Parathyroid adenoma (tissue), 2 donors: Measurements from ENCODE around the gene RNF215.

Experiments used
- H2AFZ ChIP-seq: fragments of 300-600 bp; sonication (generic); one replicate; pipeline ENCODE4 v1.7.0; 2017; ENCODE audit warnings: antibody characterized with exemption, mild to moderate bottlenecking
- H3K27ac ChIP-seq: fragments of 300-600 bp; sonication (generic); one replicate; pipeline ENCODE4 v1.7.0; 2017
- H3K27me3 ChIP-seq: fragments of 300-600 bp; sonication (generic); one replicate; pipeline ENCODE4 v1.7.0; 2017; ENCODE audit warnings: low read length; ENCODE audit not compliant: control insufficient read depth, insufficient read depth
- H3K36me3 ChIP-seq: fragments of 300-600 bp; sonication (generic); one replicate; pipeline ENCODE4 v1.7.0; 2017; ENCODE audit warnings: low read length; ENCODE audit not compliant: control insufficient read depth, insufficient read depth
- H3K4me1 ChIP-seq: fragments of 300-600 bp; sonication (generic); one replicate; pipeline ENCODE4 v1.7.0; 2017; ENCODE audit warnings: control low read depth
- H3K4me2 ChIP-seq: fragments of 300-600 bp; sonication (generic); one replicate; pipeline ENCODE4 v1.7.0; 2017; ENCODE audit warnings: low read length
- H3K4me3 ChIP-seq: fragments of 300-600 bp; sonication (generic); one replicate; pipeline ENCODE4 v1.7.0; 2017; ENCODE audit warnings: low read depth, low read length
- H3K79me2 ChIP-seq: fragments of 300-600 bp; sonication (generic); one replicate; pipeline ENCODE4 v1.7.0; 2017; ENCODE audit warnings: control low read depth
- H3K9ac ChIP-seq: fragments of 300-600 bp; sonication (generic); one replicate; pipeline ENCODE4 v1.7.0; 2017; ENCODE audit warnings: mild to moderate bottlenecking
- H3K9me3 ChIP-seq: fragments of 300-600 bp; sonication (generic); one replicate; pipeline ENCODE4 v1.7.0; 2017; ENCODE audit warnings: low read length; ENCODE audit not compliant: control insufficient read depth
- TF ChIP-seq, protein P1 (sequence below): fragments of 300-600 bp; sonication (generic); IDR thresholded peaks from one replicate; pipeline ENCODE4 v1.7.0; 2017; ENCODE audit warnings: antibody characterized with exemption, mild to moderate bottlenecking
- donor health status: primary hyperparathyroidism.

RNF215 gene

DNA sequence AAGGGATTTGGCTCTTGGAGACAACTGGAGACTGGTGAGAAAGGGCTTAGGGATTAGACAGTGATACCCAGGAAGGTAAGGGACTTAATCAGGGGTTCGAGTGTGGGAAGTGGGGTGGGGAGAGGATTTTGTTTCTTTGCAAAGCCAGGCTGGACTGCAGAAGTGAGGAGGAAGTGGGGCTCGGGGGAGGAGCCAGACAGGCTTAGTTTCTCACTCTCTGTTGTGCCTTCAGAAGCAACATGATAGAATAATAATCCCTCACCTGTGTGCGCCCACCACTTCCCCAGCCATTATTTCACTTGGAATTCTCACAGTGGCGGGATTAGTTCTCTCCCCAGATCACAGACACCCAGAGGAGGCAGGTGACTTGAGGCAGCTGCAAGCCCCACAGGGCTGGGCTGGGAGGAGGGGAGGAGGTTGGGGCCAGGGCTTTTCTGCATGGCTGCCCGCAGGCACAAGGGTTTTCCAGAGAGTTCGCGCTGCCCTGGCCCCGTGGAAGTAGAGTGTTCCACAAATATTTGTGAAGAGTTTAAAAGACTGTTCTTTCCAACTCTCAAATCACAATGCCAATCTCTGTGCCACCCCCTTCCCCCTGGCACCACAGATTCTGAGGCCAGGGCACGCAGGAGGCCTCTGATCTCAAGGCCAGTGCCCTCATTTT is 5.6 kb upstream of the RNF215 start:
- Histone ChIP-seq H2AFZ (no peak overlapping the region), H3K27ac (no peak overlapping the region), H3K36me3 (no peaks in the 10 kb centered on the region)

DNA sequence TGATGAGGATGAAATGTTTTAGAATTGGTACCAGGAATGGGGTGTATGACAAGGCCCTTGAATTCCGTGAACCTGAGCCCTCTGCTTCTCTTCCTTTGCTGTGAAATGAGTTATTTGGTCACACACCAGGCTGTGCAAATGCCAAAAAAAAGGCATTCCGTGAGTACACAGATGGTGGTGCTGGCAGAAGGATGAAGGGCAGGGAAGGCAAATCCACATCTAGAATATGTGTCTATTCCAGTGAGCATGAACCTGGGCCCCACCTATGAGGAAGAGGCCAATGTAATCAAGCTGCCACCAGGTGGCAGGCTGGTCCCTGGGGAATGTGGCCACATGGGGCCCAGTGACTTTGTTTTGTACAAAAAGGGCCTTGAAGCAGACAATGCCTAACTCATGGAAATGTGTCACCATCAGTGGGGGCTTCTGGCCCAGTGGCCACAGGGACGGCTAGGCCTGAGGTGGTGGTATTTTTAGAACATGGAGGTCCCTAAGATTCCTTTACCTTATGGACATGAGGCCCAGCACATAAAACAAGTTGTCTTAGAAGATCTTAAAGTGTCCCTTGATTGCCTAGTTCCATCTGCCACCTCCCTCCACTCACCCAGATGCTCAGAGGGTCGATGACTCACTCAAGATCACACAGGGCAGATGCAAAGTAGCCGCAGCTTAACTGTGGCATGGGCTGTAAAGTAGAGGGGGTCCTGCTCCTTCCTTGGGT is 3.9 kb upstream of the RNF215 start:
- no peak overlapping the region for H3K4me3 ChIP-seq
- TF ChIP-seq, protein P1, sequence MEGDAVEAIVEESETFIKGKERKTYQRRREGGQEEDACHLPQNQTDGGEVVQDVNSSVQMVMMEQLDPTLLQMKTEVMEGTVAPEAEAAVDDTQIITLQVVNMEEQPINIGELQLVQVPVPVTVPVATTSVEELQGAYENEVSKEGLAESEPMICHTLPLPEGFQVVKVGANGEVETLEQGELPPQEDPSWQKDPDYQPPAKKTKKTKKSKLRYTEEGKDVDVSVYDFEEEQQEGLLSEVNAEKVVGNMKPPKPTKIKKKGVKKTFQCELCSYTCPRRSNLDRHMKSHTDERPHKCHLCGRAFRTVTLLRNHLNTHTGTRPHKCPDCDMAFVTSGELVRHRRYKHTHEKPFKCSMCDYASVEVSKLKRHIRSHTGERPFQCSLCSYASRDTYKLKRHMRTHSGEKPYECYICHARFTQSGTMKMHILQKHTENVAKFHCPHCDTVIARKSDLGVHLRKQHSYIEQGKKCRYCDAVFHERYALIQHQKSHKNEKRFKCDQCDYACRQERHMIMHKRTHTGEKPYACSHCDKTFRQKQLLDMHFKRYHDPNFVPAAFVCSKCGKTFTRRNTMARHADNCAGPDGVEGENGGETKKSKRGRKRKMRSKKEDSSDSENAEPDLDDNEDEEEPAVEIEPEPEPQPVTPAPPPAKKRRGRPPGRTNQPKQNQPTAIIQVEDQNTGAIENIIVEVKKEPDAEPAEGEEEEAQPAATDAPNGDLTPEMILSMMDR, result peak; percentile 69
- H3K27ac ChIP-seq, result peak overlapping the region; percentile 11
- peaks cover 2% of the 10 kb centered on the region for H3K79me2 ChIP-seq
- no peak overlapping the region for H3K4me2 ChIP-seq
- peaks cover 5% of the 10 kb centered on the region for H3K4me1 ChIP-seq
- no peaks in the 10 kb centered on the region for H3K9me3 ChIP-seq
- peak overlapping the region; percentile 72 for H2AFZ ChIP-seq
- no peak overlapping the region for H3K9ac ChIP-seq
- H3K36me3 ChIP-seq, result no peaks in the 10 kb centered on the region
- no peaks in the 10 kb centered on the region for H3K27me3 ChIP-seq

More for the DNA sequence above, 5.6 kb upstream of the RNF215 start:
- Histone ChIP-seq H3K4me2 (no peak overlapping the region), H3K4me3 (no peak overlapping the region), H3K9ac (no peak overlapping the region), H3K79me2 (peaks cover 2% of the 10 kb centered on the region), H3K9me3 (no peaks in the 10 kb centered on the region), H3K27me3 (no peaks in the 10 kb centered on the region), H3K4me1 (peaks cover 3% of the 10 kb centered on the region)
- TF ChIP-seq, protein P1, result no peak

DNA sequence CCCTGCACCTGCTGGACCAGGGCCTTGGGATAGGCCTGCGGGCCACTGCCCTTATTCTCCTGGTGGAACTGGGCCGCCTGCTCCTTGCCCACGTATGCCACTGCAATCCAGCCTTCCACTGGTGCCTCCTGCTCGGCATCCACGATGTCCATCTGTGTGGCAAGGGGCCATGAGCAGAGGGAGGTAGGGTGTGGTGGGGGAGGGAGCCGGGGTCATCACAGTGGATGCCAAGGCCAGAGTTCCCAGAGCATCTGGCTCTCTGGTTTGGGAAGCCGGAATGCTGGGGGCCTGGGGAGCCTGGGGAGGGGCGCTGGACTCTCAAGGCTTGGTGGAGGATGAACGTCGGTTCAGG is 627 bp downstream of the RNF215 start:
- Histone ChIP-seq H3K9me3 (no peaks in the 10 kb centered on the region), H3K79me2 (no peaks in the 10 kb centered on the region), H3K4me3 (peak overlapping the region; percentile 59), H3K4me1 (peaks cover 5% of the 10 kb centered on the region), H3K27me3 (no peaks in the 10 kb centered on the region), H3K27ac (no peak overlapping the region), H3K36me3 (no peaks in the 10 kb centered on the region), H2AFZ (peak overlapping the region; percentile 45), H3K9ac (no peak overlapping the region), H3K4me2 (peak overlapping the region; percentile 94)
- TF ChIP-seq, protein P1, result no peak

DNA sequence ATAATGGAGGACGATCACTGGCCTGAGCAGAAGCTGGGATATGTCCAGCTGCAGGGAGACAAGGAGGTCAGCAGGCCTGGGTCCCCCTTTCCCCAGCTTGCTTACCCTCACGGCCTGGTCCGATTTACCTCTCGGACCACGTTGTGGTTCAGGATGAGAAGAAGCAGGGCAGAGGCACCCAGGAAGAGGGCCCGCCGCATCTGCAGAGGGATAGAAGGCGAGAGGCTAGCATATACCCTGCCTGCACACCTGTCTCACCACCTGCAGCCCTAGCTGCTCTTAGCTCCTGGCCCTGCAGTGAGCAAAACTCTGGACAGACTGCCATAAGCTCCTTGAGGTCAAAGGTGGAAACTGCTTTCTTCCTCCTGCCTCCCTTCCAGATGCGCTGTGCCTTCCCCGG is 1.3 kb downstream of the RNF215 start:
- H3K27ac ChIP-seq, result no peak overlapping the region
- no peaks in the 10 kb centered on the region for H3K79me2 ChIP-seq
- TF ChIP-seq, protein P1, result no peak
- H3K36me3 ChIP-seq, result no peaks in the 10 kb centered on the region
- no peaks in the 10 kb centered on the region for H3K27me3 ChIP-seq
- no peak overlapping the region for H2AFZ ChIP-seq
- no peak overlapping the region for H3K4me2 ChIP-seq
- H3K4me3 ChIP-seq, result no peak overlapping the region
- no peaks in the 10 kb centered on the region for H3K9me3 ChIP-seq
- H3K4me1 ChIP-seq, result peaks cover 2% of the 10 kb centered on the region
- H3K9ac ChIP-seq, result no peak overlapping the region

DNA sequence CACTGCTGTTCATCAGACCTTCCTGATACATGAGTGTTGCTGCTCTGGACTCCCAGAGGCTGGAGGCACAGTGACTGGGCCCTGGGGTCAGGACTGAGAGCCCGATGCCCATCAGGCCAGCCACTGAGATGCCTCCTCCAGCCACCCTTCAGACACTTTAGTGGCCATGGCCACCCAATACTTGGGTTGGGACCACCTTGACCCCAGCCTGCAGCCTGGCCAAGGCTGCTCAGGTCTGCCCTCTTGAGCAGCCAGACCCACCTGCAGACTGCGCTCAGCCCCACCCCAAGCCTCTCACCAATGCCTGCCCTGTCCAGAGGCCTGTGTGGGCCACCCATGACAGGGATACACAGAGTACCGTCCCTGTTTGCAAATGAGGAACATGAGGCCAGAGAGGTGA is 4.2 kb downstream of the RNF215 start:
- H3K36me3 ChIP-seq, result no peaks in the 10 kb centered on the region
- TF ChIP-seq, protein P1, result no peak
- no peaks in the 10 kb centered on the region for H3K79me2 ChIP-seq

More for the DNA sequence above, 4.2 kb downstream of the RNF215 start:
- H3K27me3 ChIP-seq, result no peaks in the 10 kb centered on the region
- no peak overlapping the region for H2AFZ ChIP-seq
- no peak overlapping the region for H3K27ac ChIP-seq
- no peak overlapping the region for H3K4me2 ChIP-seq
- no peak overlapping the region for H3K4me3 ChIP-seq
- H3K4me1 ChIP-seq, result peaks cover 2% of the 10 kb centered on the region
- H3K9ac ChIP-seq, result no peak overlapping the region
- no peaks in the 10 kb centered on the region for H3K9me3 ChIP-seq
